ENCODE data around the gene HS6ST1.

- TF ChIP-seq, protein P1, sequence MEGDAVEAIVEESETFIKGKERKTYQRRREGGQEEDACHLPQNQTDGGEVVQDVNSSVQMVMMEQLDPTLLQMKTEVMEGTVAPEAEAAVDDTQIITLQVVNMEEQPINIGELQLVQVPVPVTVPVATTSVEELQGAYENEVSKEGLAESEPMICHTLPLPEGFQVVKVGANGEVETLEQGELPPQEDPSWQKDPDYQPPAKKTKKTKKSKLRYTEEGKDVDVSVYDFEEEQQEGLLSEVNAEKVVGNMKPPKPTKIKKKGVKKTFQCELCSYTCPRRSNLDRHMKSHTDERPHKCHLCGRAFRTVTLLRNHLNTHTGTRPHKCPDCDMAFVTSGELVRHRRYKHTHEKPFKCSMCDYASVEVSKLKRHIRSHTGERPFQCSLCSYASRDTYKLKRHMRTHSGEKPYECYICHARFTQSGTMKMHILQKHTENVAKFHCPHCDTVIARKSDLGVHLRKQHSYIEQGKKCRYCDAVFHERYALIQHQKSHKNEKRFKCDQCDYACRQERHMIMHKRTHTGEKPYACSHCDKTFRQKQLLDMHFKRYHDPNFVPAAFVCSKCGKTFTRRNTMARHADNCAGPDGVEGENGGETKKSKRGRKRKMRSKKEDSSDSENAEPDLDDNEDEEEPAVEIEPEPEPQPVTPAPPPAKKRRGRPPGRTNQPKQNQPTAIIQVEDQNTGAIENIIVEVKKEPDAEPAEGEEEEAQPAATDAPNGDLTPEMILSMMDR (conservative IDR thresholded peaks at IDR 0.05; ENCODE audit: low read depth, low read length): no peak
- TF ChIP-seq EZH2 (IDR thresholded peaks at IDR 0.05; ENCODE audit: borderline replicate concordance, low read depth, low read length, poor library complexity, severe bottlenecking): no peak
Measured at GRCh38 chr2:128274218-128274617, 44.5 kb downstream of the HS6ST1 start.

All from A673 (cell line).